Measurements from ENCODE around the gene FLNA. TPM values are rescaled to one million over a fixed set of nuclear protein-coding genes. Genes with fewer than 3 reads are reported as not detected.
A peak's percentile ranks its signal among the peaks of the same experiment; 100 is the strongest.

The FLNA gene
- total RNA-seq, 1 donor from 2014 or later = 1,080 TPM

GRCh38 chrX:154312116-154312515 lies 62.3 kb downstream of the FLNA start:
- H3K27me3 ChIP-seq (ENCODE audit: low read depth) = no peaks in the 10 kb centered on the region
- no peak overlapping the region for H3K4me3 ChIP-seq
- H3K4me1 ChIP-seq = no peaks in the 10 kb centered on the region
- no peak for ATAC-seq
- intact Hi-C loops (cut with DNase I) = no loop called here
- DNase-seq = no peak
- H3K27ac ChIP-seq = no peak overlapping the region
- H3K9me3 ChIP-seq = no peaks in the 10 kb centered on the region
- no peaks in the 10 kb centered on the region for H3K36me3 ChIP-seq
- TF ChIP-seq, protein P1, sequence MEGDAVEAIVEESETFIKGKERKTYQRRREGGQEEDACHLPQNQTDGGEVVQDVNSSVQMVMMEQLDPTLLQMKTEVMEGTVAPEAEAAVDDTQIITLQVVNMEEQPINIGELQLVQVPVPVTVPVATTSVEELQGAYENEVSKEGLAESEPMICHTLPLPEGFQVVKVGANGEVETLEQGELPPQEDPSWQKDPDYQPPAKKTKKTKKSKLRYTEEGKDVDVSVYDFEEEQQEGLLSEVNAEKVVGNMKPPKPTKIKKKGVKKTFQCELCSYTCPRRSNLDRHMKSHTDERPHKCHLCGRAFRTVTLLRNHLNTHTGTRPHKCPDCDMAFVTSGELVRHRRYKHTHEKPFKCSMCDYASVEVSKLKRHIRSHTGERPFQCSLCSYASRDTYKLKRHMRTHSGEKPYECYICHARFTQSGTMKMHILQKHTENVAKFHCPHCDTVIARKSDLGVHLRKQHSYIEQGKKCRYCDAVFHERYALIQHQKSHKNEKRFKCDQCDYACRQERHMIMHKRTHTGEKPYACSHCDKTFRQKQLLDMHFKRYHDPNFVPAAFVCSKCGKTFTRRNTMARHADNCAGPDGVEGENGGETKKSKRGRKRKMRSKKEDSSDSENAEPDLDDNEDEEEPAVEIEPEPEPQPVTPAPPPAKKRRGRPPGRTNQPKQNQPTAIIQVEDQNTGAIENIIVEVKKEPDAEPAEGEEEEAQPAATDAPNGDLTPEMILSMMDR (IDR thresholded peaks at IDR 0.05) = no peak

- Histone ChIP-seq H3K9me3 (no peaks in the 10 kb centered on the region), H3K36me3 (no peaks in the 10 kb centered on the region), H3K4me1 (no peaks in the 10 kb centered on the region), H3K4me3 (no peak overlapping the region), H3K27me3 (ENCODE audit: low read depth) (no peaks in the 10 kb centered on the region), H3K27ac (no peak overlapping the region)
- TF ChIP-seq, protein P1 (IDR thresholded peaks at IDR 0.05) = no peak
- DNase-seq = no peak
- no peak for ATAC-seq
- intact Hi-C loops (cut with DNase I) = no loop called here
These were observed 63.6 kb downstream of the FLNA start for GRCh38 chrX:154310616-154311536.

DNA sequence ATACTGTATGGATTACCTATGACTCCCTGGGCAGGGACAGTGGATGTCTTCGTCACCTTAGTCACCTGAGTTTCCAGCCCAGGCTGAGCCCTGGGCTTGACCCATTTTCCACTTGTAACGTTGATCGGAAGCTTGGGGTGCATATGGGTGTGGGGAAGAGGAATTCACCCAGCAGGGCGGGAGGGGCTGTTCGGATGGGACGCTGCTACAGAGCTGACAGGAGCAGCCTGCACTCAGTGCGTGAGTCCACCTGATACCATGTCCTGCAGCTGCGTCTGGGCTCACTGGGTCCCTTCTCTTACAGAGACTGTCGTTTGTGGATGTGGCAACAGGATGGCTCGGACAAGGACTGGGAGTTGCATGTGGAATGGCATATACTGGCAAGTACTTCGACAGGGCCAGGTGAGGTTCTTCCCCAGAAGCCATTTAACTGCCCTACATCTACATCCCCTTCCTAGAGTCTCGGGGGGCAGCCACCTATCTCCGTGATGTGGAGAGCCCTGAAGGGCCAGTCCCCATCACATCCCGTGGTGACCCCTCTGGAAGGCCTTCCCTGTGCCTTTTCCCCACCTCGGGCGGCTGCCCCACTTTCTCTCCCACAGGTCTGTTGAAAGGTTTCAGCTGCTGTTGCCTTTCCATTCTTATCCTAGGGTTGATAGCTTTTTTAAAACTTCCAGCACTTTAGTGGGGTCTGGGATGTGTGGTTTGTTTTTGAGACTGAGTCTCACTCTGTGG lies 65.2 kb downstream of the FLNA start:
- H3K36me3 ChIP-seq = no peaks in the 10 kb centered on the region
- DNase-seq (no peak), ATAC-seq (no peak)
- no peak overlapping the region for H3K27ac ChIP-seq
- H3K9me3 ChIP-seq = no peaks in the 10 kb centered on the region
- no peaks in the 10 kb centered on the region for H3K4me1 ChIP-seq
- intact Hi-C loops (cut with DNase I) = no loop called here
- no peaks in the 10 kb centered on the region for H3K27me3 ChIP-seq (ENCODE audit: low read depth)
- no peak overlapping the region for H3K4me3 ChIP-seq
- TF ChIP-seq, protein P1 (IDR thresholded peaks at IDR 0.05) = no peak

DNA sequence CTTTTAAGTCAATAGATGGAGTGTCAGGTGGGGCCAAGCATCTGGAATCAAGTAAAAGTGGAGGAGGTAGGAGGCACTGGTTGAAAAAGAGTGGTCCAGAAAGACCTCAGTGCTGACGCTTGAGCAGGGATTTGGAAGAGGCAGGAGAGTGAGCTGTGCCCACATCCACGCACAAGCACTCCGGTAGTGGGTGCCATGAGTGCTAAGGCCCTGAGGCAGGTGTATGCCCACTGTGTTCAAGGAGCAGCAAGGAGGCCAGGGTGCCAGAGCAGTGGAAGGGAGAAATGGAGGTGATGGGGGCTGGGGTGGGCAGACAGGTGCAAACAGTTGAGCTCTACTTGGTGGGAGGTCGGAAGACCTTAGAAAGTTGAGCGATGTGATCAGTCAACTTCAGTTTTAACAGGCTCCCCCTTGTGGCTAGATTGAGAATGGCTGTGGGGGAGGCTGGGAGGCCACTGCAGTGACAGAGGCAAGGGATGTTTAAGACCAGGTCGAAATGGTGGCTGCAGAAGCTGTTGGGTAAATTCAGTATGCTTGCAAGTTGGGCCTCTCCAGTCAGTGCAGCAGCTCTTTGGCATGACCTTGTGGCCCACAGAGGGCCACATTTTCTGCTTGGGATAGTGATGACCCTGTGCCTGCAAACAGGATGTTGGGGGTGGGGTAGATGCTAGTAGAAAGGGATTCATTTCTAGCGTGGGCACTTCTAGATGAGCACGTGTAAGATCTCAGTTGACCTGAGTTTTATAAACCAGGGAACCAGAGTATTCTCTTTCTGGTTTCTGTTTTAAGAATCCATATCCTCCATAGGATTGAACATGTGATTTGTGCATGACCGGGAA lies 66.1 kb downstream of the FLNA start:
- intact Hi-C loops (cut with DNase I) = no loop called here
- TF ChIP-seq, protein P1 (IDR thresholded peaks at IDR 0.05) = peak; percentile 72
- peak; percentile 65 to 67 for ATAC-seq
- H3K9me3 ChIP-seq = no peaks in the 10 kb centered on the region
- no peak overlapping the region for H3K4me3 ChIP-seq
- no peaks in the 10 kb centered on the region for H3K27me3 ChIP-seq (ENCODE audit: low read depth)
- H3K27ac ChIP-seq = no peak overlapping the region
- no peaks in the 10 kb centered on the region for H3K36me3 ChIP-seq
- no peaks in the 10 kb centered on the region for H3K4me1 ChIP-seq
- DNase-seq = peak; percentile 52

DNA sequence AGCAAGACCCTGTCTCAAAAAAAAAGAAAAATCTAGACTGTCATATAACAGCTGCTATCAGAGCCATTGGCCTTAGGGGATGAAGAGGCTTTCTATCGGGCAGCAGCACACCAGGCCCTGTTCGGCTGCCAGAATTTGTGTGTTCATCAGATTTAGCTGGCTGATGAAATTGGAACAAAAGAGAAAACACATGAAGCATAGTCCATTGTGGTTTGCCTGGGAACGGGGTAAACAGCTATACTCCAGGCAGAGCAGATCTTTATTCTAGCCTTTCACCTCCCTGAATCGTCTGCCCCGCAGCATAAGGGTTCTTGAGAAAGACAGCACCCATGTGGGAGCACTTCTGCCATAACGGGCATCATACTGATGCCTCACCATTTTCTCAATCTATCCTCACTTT lies 67.2 kb downstream of the FLNA start:
- Histone ChIP-seq H3K36me3 (no peaks in the 10 kb centered on the region), H3K9me3 (no peaks in the 10 kb centered on the region), H3K4me3 (no peak overlapping the region), H3K27me3 (ENCODE audit: low read depth) (no peaks in the 10 kb centered on the region), H3K4me1 (no peaks in the 10 kb centered on the region), H3K27ac (no peak overlapping the region)
- TF ChIP-seq, protein P1 (IDR thresholded peaks at IDR 0.05) = no peak
- intact Hi-C loops (cut with DNase I) = no loop called here
- DNase-seq (no peak), ATAC-seq (no peak)
